ENCODE measurements around the gene SLC35G6. TPM values are rescaled to one million over a fixed set of nuclear protein-coding genes. Genes with fewer than 3 reads are reported as not detected.

SLC35G6 gene
- total RNA-seq, 4 donors from 2014 or later: not detected

DNA sequence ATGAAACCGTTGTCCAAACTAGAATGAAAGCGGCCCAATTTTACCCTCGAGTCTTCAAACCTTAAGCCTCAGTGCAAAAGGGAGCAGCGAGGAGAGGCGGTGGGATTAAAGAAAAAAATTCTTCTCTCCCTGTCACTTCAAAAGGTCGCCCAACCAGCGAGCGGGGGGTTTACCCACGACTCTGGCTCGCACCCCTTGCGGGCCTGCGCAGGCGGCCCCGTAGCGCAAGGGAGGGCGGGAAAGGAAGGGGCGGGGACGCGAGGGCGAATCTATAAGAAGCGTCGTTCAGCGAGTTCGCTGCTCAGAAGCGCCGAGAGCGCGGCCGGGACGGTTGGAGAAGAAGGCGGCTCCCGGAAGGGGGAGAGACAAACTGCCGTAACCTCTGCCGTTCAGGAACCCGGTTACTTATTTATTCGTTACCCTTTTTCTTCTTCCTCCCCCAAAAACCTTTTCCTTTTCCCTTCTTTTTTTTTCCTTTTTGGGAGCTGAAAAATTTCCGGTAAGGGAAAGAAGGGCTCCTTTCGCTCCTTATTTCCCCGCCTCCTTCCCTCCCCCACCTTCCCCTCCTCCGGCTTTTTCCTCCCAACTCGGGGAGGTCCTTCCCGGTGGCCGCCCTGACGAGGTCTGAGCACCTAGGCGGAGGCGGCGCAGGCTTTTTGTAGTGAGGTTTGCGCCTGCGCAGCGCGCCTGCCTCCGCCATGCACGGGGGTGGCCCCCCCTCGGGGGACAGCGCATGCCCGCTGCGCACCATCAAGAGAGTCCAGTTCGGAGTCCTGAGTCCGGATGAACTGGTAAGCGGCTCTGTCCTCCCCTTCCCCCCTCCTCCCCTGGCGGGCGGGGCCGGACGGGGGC is 3.0 kb downstream of the SLC35G6 start, which contains the start of gene POLR2A:
TSS of gene POLR2A (plus strand) at position 300 of the 852 bp plus-strand sequence.
- Histone ChIP-seq H3K9me3 (no peaks in the 10 kb centered on the region), H3K4me3 (peak within 1 kb of the TSS; percentile 48 to 89 (median 70)), H3K27me3 (no peaks in the 10 kb centered on the region), H3K27ac (peak within 1 kb of the TSS; percentile 98 to 100 (median 99)), H3K4me1 (peaks cover 28 to 82% (median 45%) of the 10 kb centered on the region in 3 donors), H3K36me3 (no peaks in the 10 kb centered on the region)
- 0 to 1% methylated on average over 35 to 37 of the region's 64 CpGs for WGBS, 2 donors
- DNase-seq: peak; percentile 82
- peak; percentile 91 to 100 (median 100) for TF ChIP-seq POLR2A (IDR thresholded peaks at IDR 0.05)
- TF ChIP-seq, protein P1, sequence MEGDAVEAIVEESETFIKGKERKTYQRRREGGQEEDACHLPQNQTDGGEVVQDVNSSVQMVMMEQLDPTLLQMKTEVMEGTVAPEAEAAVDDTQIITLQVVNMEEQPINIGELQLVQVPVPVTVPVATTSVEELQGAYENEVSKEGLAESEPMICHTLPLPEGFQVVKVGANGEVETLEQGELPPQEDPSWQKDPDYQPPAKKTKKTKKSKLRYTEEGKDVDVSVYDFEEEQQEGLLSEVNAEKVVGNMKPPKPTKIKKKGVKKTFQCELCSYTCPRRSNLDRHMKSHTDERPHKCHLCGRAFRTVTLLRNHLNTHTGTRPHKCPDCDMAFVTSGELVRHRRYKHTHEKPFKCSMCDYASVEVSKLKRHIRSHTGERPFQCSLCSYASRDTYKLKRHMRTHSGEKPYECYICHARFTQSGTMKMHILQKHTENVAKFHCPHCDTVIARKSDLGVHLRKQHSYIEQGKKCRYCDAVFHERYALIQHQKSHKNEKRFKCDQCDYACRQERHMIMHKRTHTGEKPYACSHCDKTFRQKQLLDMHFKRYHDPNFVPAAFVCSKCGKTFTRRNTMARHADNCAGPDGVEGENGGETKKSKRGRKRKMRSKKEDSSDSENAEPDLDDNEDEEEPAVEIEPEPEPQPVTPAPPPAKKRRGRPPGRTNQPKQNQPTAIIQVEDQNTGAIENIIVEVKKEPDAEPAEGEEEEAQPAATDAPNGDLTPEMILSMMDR (IDR thresholded peaks at IDR 0.05): peak in 2 of 6 experiments; percentile 5 to 49
- intact Hi-C loops (cut with DNase I): no loop called here

DNA sequence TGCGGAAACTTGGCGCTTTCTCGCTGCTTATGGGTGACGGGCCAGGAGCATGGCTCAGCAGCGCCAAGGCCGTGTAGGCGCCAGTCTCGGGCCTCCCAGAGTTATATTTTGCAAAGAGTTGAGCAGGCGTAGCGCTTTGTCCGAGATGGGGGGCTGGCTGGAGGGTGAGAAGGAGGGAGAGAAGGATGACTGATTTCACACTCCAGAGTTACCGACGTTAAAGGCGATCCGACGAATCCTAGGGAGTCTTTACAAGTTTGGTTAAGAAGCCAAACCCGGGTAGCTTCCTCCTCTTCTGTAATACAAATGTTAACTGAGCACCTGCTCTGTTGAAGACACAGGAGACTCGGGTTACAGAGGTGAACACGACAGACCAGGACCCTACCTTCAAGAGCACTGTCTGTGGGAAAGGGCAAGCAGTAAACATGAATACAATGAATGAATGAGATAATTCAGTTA is 3.7 kb downstream of the SLC35G6 start:
- intact Hi-C loops (cut with DNase I): no loop called here
- H3K27ac ChIP-seq: peak overlapping the region; percentile 98 to 100 (median 99)
- WGBS, 2 donors: 0% methylated on average over 10 to 19 of the region's 19 CpGs
- H3K36me3 ChIP-seq: peaks cover 0 to 4% (median 0%) of the 10 kb centered on the region in 3 donors
- H3K4me1 ChIP-seq: peaks cover 26 to 84% (median 45%) of the 10 kb centered on the region in 3 donors
- H3K27me3 ChIP-seq: no peaks in the 10 kb centered on the region
- no peak for DNase-seq
- TF ChIP-seq, protein P1 (IDR thresholded peaks at IDR 0.05): no peak
- TF ChIP-seq POLR2A (IDR thresholded peaks at IDR 0.05): no peak
- H3K4me3 ChIP-seq: peak overlapping the region; percentile 48 to 89 (median 70)
- H3K9me3 ChIP-seq: no peaks in the 10 kb centered on the region

DNA sequence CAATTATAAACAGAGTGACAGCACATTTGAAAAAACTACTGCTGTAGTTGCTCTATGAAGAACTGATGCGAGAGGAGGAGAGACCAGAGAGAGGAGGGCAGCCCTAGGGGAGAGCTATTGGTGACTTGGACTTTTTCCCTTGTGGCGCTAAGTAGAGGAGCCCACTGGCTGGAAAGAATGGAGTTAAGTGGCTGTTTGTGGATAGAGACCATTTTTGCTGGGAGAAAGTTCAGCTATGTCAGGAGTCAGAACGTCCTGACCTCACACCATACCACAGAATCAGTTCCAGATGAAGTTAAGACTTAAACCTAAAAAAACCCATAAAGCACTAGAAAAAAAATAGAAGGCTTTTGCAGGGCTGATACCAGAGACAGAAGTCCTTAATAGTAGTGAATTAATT is 4.9 kb downstream of the SLC35G6 start:
- Histone ChIP-seq H3K4me1 (peaks cover 22 to 85% (median 42%) of the 10 kb centered on the region in 3 donors), H3K36me3 (peaks cover 0 to 17% (median 0%) of the 10 kb centered on the region in 3 donors), H3K4me3 (peak overlapping the region; percentile 48 to 89 (median 70)), H3K27me3 (no peaks in the 10 kb centered on the region), H3K27ac (peak overlapping the region; percentile 38 to 100 (median 99)), H3K9me3 (no peaks in the 10 kb centered on the region)
- WGBS, 2 donors: 22 to 34% methylated on average over 3 of the region's 3 CpGs
- DNase-seq: no peak
- TF ChIP-seq POLR2A (IDR thresholded peaks at IDR 0.05): no peak
- TF ChIP-seq, protein P1 (IDR thresholded peaks at IDR 0.05): no peak
- intact Hi-C loops (cut with DNase I): no loop called here

DNA sequence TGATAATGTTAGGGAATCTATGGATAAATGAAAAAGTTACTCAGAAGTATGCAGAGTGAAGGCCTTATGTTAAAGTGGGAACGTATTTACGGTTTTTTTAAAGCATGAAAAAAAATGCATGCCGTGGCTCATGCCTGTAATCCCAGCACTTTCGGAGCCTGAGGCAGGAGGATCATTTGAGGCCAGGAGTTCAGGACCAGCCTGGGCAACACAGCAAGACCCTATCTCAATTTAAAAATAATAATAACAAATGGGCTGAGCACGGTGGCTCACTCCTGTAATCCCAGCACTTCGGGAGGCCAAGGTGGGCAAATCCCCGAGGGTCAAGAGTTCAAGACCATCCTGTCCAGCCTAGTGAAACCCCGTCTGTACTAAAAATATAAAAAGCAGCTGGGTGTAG is 8.9 kb downstream of the SLC35G6 start:
- no peak overlapping the region for H3K4me3 ChIP-seq
- H3K36me3 ChIP-seq: peaks cover 0 to 56% (median 0%) of the 10 kb centered on the region in 3 donors
- no peaks in the 10 kb centered on the region for H3K9me3 ChIP-seq
- no peak overlapping the region for H3K27ac ChIP-seq
- 49 to 74% methylated on average over 5 to 8 of the region's 8 CpGs for WGBS, 2 donors
- DNase-seq: no peak
- H3K27me3 ChIP-seq: no peaks in the 10 kb centered on the region
- H3K4me1 ChIP-seq: peaks cover 17 to 92% (median 29%) of the 10 kb centered on the region in 3 donors
- intact Hi-C loops (cut with DNase I): no loop called here
- TF ChIP-seq POLR2A (IDR thresholded peaks at IDR 0.05): no peak
- TF ChIP-seq, protein P1 (IDR thresholded peaks at IDR 0.05): no peak

DNA sequence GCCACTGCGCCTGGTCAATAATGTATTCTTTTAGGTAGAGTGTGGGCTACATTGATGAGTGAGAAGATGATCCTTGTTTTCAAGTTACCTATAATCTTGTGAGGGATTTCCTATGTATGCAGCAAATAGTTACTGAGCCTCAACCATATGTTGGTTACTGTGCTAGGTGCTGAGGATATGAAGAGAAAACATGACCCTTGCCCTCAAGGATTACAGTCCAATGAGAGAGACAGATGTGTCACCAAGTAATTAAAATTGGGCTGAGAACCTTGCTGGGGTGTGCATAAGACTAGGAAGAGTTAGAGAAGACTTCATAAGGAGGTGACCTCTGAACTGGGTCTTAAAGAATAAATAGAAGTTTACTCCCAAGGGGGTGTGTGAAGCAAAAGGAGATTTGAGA is 10.3 kb downstream of the SLC35G6 start:
- H3K4me1 ChIP-seq: peaks cover 9 to 87% (median 21%) of the 10 kb centered on the region in 3 donors
- no peak for DNase-seq
- peaks cover 8 to 71% (median 10%) of the 10 kb centered on the region in 3 donors for H3K36me3 ChIP-seq
- H3K27ac ChIP-seq: no peak overlapping the region
- no peaks in the 10 kb centered on the region for H3K9me3 ChIP-seq
- no peak overlapping the region for H3K4me3 ChIP-seq
- intact Hi-C loops (cut with DNase I): no loop called here
- no peaks in the 10 kb centered on the region for H3K27me3 ChIP-seq
- 80 to 100% methylated on average over 1 of the region's 1 CpG for WGBS, 2 donors
- TF ChIP-seq, protein P1 (IDR thresholded peaks at IDR 0.05): no peak
- TF ChIP-seq POLR2A (IDR thresholded peaks at IDR 0.05): no peak
